GM12878 (cell line): ENCODE measurements around the gene TTYH3. TPM values are rescaled to one million over a fixed set of nuclear protein-coding genes. Genes with fewer than 3 reads are reported as not detected.

ENCODE experiments used
- ATAC-seq: fragments of 200-7000 bp; cut with Tn5 transposase; 3 replicates; pipeline ENCODE4 v1.9.1; 2020; ENCODE audit warnings: mild to moderate bottlenecking, moderate library complexity
- BruUV-seq: library from RNA; stranded (reverse); fragments of 400-500 nt; replicated peaks from 2 replicates; lab custom pipeline; 2021; lab: Mats Ljungman, UMichigan
- CTCF ChIA-PET: fragments of 300-600 bp; sonication (Branson Sonifier 250); formaldehyde crosslinking; extraction: SDS; loops from one replicate; lab custom pipeline; 2021; ENCODE audit warnings: inconsistent platforms; lab: Yijun Ruan, JAX
- POLR2A ChIA-PET: fragments of 350-600 bp; formaldehyde crosslinking; extraction: SDS; loops from one replicate; lab custom pipeline; 2021; ENCODE audit warnings: inconsistent platforms; lab: Charles Lee
- RAD21 ChIA-PET: fragments of 300-600 bp; sonication (Branson Sonifier 250); formaldehyde crosslinking; loops from one replicate; lab custom pipeline; 2023; ENCODE audit warnings: antibody characterized with exemption; ENCODE audit not compliant: unreplicated experiment; lab: Charles Lee
- SMC1A ChIA-PET: fragments of 300-600 bp; sonication (Branson Sonifier 250); formaldehyde crosslinking; loops from one replicate; lab custom pipeline; 2023; ENCODE audit not compliant: unreplicated experiment, uncharacterized antibody; lab: Charles Lee
- DNase-seq: peaks from one replicate; pipeline ENCODE4 v3.0.0-alpha.2; 2011; ENCODE audit warnings: low read depth, low spot score
- FAIRE-seq: peaks from 3 replicates; lab custom pipeline; 2011; peaks lifted over from hg19 to GRCh38; lab: Jason Lieb, UNC
- H2AFZ ChIP-seq: 2 replicates; pipeline ENCODE4 v1.6.0; 2011; ENCODE audit warnings: low read depth, low read length, control low read depth; ENCODE audit not compliant: control insufficient read depth
- H3K27ac ChIP-seq: 2 replicates; pipeline ENCODE4 v1.5.1; 2011; ENCODE audit warnings: control low read depth; ENCODE audit not compliant: control insufficient read depth, insufficient read depth
- H3K27me3 ChIP-seq, 2 experiments: replicated peaks in 1 of 2; 2 replicates each; pipeline versions ENCODE4 v1.6.0 to v1.6.1; 2011; ENCODE audit warnings: low read length in 1 of 2; ENCODE audit not compliant: control insufficient read depth in 2 of 2, insufficient read depth in 2 of 2
- H3K36me3 ChIP-seq, 2 experiments: 2 replicates each; pipeline ENCODE4 v1.5.1; 2011; ENCODE audit warnings: low read length in 1 of 2; ENCODE audit not compliant: control insufficient read depth in 2 of 2, insufficient read depth in 2 of 2
- H3K4me1 ChIP-seq: 2 replicates; pipeline ENCODE4 v1.6.1; 2011; ENCODE audit warnings: mild to moderate bottlenecking, low read length, moderate library complexity, mixed read lengths; ENCODE audit not compliant: control insufficient read depth, insufficient read depth
- H3K4me2 ChIP-seq: 2 replicates; pipeline ENCODE4 v1.6.0; 2011; ENCODE audit warnings: control low read depth; ENCODE audit not compliant: control insufficient read depth, insufficient read depth
- H3K4me3 ChIP-seq: fragments of 200-600 bp; sonication (generic); 2 replicates; pipeline ENCODE4 v1.5.1; 2016
- H3K79me2 ChIP-seq: 2 replicates; pipeline ENCODE4 v1.6.0; 2011; ENCODE audit warnings: low read length; ENCODE audit not compliant: control insufficient read depth, insufficient read depth
- H3K9ac ChIP-seq: 2 replicates; pipeline ENCODE4 v1.8.0; 2011; ENCODE audit warnings: low read length, control low read depth, mixed read lengths; ENCODE audit not compliant: control insufficient read depth, insufficient read depth
- H3K9me3 ChIP-seq: replicated peaks from 3 replicates; pipeline ENCODE4 v1.5.1; 2011; ENCODE audit warnings: mild to moderate bottlenecking, low read length; ENCODE audit not compliant: control insufficient read depth, insufficient read depth
- H4K20me1 ChIP-seq: 2 replicates; pipeline ENCODE4 v1.6.0; 2011; ENCODE audit not compliant: control insufficient read depth, insufficient read depth
- BCLAF1 ChIP-seq: fragments of 450-650 bp; IDR thresholded peaks from 2 replicates; pipeline ENCODE4 v1.6.1; 2017; ENCODE audit warnings: antibody characterized with exemption, mild to moderate bottlenecking, moderate library complexity
- CHD1 ChIP-seq: IDR thresholded peaks from 2 replicates; pipeline ENCODE4 v1.6.1; 2012; ENCODE audit warnings: low read depth, low read length, improper control_type of control experiment
- MTA2 ChIP-seq: fragments of 450-650 bp; IDR thresholded peaks from 2 replicates; pipeline ENCODE4 v1.6.1; 2016; ENCODE audit warnings: low read depth, mild to moderate bottlenecking, moderate library complexity
- MXI1 ChIP-seq: fragments of 150-350 bp; IDR thresholded peaks from 2 replicates; pipeline ENCODE4 v1.6.1; 2011; ENCODE audit warnings: low read depth, mild to moderate bottlenecking, inconsistent platforms, low read length, improper control_type of control experiment
- NFIC ChIP-seq: IDR thresholded peaks from 2 replicates; pipeline ENCODE4 v1.6.1; 2012; ENCODE audit warnings: low read depth, mild to moderate bottlenecking, inconsistent platforms, low read length, moderate library complexity
- PKNOX1 ChIP-seq: fragments of 450-650 bp; IDR thresholded peaks from 2 replicates; pipeline ENCODE4 v1.6.1; 2016; ENCODE audit warnings: mild to moderate bottlenecking
- PRDM15 ChIP-seq: fragments of 450-650 bp; formaldehyde crosslinking; IDR thresholded peaks from 2 replicates; pipeline ENCODE4 v1.4.0; 2020; ENCODE audit warnings: mild to moderate bottlenecking, moderate library complexity
- RELA ChIP-seq: fragments of 450-650 bp; IDR thresholded peaks from 2 replicates; pipeline ENCODE4 v1.8.0; 2014; ENCODE audit warnings: borderline replicate concordance; ENCODE audit not compliant: partially characterized antibody
- TCF7 ChIP-seq: IDR thresholded peaks from 2 replicates; pipeline ENCODE4 v1.6.1; 2014; ENCODE audit warnings: antibody characterized with exemption, borderline replicate concordance
- WGBS: methylation state at CpG from one replicate; pipeline ENCODE4 v1.1.6; 2016; ENCODE audit warnings: low lambda C conversion rate; ENCODE audit not compliant: insufficient replicate concordance, insufficient coverage; ENCODE audit errors: missing lambda C conversion rate; 5-methylcytosine and 5-hydroxymethylcytosine counted together
- in situ Hi-C: fragments of 300-500 bp; cut with MboI; formaldehyde crosslinking; loops from 9 replicates; pipeline ENCODE4 v1.14.3; 2018; ENCODE audit warnings: mixed read lengths
- intact Hi-C: fragments of 100-400 bp; cut with micrococcal nuclease; formaldehyde crosslinking; loops from one replicate; pipeline ENCODE4 v1.14.2; 2022; ENCODE audit not compliant: unreplicated experiment
- polyA plus RNA-seq, 11 experiments: library from polyadenylated mRNA; depleted of rRNA in 4 of 11; unstranded in 6 of 11; stranded (reverse) in 5 of 11; fragments of >200 nt; fragmentation: Nextera tagmentation in 4 of 11; fragmentation: Illumina TruSeq in 1 of 11; extraction: Ambion mirVana in 4 of 11; extraction: Trizol in 1 of 11; gene quantifications; 1 replicate in 1 of 11; 2 replicates in 10 of 11; pipeline versions ENCODE4 v1.2.1 to v1.2.3, GENCODE V29; 2011 to 2016; ENCODE audit warnings: inconsistent platforms in 2 of 11, missing spikeins in 2 of 11, low read depth in 1 of 11
- total RNA-seq, 4 experiments: library from RNA; depleted of rRNA in 3 of 4; stranded (reverse); fragments of >200 nt in 3 of 4; fragmentation: Illumina TruSeq in 1 of 4; extraction: Trizol in 1 of 4; gene quantifications; 2 replicates each; pipeline versions ENCODE4 v1.2.1 to v1.2.3, GENCODE V29; 2013 to 2021
- TF ChIP-seq, protein P1 (sequence below): IDR thresholded peaks from 2 replicates; pipeline ENCODE4 v1.6.1; 2012; ENCODE audit warnings: low read depth, low read length, improper control_type of control experiment

The TTYH3 gene
- total and polyA plus RNA-seq, 10 of the 15 experiments (the other 5 are each of a cell fraction or from before 2014, with no cell fraction given) = 0.79 to 71.4 (median 10.5) TPM

DNA sequence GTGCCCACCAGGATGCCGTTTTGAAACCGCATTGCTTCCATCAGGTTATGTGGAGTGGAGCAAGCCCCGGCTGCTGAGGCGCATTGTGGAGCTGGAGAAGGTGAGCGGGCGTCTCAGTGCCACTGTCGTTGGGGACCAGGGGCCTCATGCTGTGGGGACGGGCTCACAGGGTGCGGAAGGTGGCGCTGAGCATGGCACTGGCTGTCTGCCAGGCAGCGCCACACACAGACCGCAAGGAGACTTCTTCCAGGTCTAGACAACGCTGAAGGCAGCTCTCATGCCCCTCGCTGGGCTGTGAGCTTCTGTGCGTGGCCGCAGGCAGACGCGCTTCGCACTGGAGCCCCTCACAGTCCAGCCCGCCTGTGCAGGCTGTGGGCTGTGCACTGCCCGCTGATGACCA, 44.0 kb upstream of the TTYH3 start (continued):
- TF ChIP-seq BCLAF1 (no peak), PKNOX1 (no peak), TCF7 (no peak), MXI1 (no peak), RELA (no peak)

DNA sequence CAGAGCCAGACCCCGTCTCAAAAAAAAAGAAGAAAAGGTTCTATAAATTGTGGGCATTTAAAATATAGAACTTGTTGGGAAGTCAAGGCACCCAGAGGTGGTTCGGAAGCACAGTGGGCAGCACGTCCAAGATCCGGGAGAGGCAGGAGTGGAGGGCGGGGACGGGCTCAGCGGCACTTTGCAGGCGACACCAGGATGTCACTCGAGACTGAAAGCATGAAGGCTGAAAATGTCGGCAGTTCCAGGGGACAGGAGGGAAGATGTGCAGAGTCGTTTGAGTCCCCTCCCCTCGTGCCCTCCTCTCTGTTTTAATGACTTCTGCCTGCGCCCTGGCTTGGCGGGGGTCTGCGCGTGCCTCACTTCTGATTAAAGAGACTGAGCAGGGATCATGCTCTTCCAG, 42.4 kb upstream of the TTYH3 start:
- Histone ChIP-seq H3K27me3 (no peaks in the 10 kb centered on the region), H3K36me3 (peaks cover 1 to 3% of the 10 kb centered on the region in 2 experiments; a peak in 2 of 4 replicates), H3K79me2 (no peaks in the 10 kb centered on the region), H3K9ac (no peak overlapping the region), H3K4me3 (no peak overlapping the region), H2AFZ (no peak overlapping the region), H3K27ac (no peak overlapping the region), H3K4me2 (no peak overlapping the region), H3K4me1 (no peaks in the 10 kb centered on the region), H3K9me3 (no peaks in the 10 kb centered on the region), H4K20me1 (no peaks in the 10 kb centered on the region)
- ChIA-PET POLR2A (no interaction called here), RAD21 (interaction anchor here (1.1 kb wide), 1 partner anchor 61 kb away, joined by 3 read pairs; no protein-coding TSS in a partner anchor), CTCF (interaction anchor here (1.2 kb wide), 2 partner anchors 9 to 121 kb away, joined by 3 read pairs; no protein-coding TSS in a partner anchor), SMC1A (no interaction called here)
- in situ Hi-C loops (no loop called here), intact Hi-C loops (no loop called here)
- TF ChIP-seq, protein P1, sequence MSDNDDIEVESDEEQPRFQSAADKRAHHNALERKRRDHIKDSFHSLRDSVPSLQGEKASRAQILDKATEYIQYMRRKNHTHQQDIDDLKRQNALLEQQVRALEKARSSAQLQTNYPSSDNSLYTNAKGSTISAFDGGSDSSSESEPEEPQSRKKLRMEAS = no peak
- TF ChIP-seq CHD1 (no peak), PRDM15 (no peak), MTA2 (no peak), NFIC (no peak)
- BruUV-seq = no TSS peak
- WGBS = 92% methylated on average over 16 of the region's 16 CpGs
- ATAC-seq (no peak), DNase-seq (no peak), FAIRE-seq (no peak)
